NCI-H2196 (cell line): Measurements from ENCODE around the gene PIN1.
A peak's percentile ranks its signal among the peaks of the same experiment; 100 is the strongest.

Source experiments
- DNase-seq: peaks from one replicate; lab custom pipeline; 2025; ENCODE audit not compliant: unreplicated experiment; lab: John Stamatoyannopoulos, UW

Gene PIN1

DNA sequence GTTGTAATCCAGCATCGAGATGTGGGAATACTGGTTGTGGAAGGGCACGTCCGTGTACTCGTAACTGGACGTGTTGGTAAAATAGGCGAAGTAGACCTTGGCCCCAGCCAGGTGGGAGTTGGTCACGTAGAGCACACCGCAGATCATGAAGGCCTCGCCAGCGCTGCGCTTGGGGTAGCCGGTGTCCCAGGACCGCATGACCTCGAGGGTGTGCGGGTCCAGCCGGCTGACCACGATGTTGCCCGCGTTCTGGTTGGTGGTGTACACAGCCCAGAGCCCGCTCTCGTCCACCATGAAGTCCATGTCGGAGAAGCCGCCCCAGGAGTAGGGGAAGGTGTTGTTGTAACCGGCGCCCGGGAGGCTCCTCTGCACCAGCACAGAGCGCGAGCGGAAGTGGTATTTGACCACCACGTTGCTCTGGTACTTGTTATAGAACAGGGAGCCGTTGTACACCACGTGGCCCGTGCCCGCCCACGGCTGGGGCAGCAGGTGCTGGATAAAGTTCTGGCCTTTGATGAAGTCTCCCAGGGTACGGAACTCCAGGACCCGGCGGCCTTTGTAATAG, 19.2 kb downstream of the PIN1 start:
- DNase-seq, result no peak

DNA sequence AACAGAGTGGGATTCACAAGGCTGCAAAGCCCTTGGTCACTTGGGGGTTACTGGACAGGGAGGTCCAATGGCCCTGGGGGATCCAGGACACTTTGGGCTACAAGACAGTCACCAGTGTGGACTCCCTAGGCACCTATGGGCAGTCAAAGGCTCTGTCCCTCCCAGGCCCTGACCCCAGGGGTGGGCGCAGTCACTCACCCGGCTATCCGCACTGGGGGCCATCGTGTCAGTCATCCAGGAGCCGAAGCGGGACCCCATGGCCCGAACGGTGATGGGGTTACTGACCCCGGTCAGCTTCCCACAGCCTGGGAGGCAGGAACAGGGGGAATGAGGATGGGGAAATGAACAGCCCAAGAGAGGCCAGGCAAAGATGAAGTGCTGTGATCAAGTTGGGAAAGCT, 21.5 kb downstream of the PIN1 start:
- no peak for DNase-seq

DNA sequence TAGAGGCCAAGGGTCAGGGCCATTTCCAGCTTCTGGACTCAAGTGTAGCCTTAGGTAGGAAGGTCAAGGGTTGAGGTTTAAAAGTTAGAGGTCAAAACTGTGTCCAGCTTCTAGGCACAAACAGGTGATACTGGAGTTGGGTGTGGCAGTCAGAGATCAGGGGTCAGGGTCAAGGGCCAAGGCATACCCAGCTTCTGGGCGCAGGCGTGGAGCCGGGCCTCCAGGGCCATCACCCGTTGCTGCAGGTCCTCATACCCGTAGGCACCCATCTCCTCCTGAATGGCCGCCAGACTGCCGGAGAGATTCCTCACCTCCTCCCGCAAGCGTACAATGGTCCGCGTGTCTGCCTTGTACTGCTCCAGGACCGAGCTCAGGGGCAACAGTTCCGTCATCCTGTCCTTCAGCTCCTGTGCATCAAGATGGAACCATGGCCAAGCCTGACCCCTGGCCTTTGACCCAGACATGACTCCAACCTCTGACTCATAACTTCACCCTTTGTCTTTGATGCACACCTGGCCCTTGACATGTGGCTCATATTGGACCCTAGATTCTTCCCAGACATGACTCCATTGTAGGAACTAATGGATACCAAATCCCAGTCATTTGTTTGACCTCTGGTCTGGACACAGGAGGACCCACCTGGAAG, 22.1 kb downstream of the PIN1 start:
- DNase-seq, result no peak

DNA sequence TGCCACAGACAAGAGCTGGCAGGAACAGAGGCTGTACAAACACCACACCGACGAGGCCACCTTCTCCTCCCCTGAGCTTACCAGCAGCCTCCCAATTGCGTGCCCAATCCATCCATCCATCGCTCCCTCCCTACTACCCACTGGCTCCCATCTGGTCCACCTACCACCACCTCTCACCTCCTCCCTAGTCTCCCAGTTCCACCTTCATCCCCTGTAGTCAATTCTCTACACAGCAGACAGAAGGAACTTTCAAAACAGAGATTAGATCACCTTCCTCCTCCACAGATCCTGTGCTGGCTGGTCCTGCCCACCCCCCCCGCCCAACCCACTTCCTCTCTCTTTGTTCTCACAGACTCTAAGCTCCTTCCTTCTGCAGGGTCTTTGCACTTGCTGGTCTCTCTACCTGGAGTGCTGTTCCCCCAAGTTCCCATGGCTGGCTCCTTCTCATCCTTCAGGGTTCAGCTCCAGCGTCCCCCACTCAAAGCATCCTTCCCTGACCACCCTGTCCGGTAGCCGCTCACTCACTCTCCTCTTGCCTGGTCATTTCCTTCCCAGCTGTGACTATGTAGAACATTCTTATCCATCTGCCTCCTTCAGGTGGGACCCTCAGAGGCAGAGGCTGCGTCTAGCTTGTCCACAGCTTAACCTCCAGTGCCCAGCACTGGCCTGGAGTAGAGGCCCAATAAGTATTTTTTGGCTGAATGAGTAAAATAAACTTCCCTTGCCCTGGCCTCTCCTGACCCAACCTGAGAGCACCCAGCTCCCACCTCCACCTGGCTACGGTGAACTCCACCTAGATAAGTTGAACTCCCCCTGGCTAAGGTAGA, 23.0 kb downstream of the PIN1 start:
- DNase-seq, result no peak

DNA sequence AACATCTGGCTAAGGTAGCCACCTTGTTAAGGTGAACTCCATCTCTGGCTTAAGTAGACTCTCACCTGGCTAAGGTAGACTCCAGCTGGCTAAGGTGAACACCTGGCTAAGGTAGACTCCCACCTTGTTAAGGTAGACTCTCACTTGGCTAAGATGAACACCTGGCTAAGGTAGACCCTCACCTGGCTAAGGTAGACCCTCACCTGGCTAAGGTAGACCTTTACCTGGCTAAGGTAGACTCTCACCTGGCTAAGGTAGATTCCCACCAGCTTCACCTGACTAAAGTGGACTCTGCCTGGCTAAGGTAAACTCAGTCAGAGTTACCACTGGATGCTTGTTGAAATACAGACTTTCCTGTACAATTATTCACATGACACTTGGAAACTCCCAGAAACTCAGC, 23.6 kb downstream of the PIN1 start:
- no peak for DNase-seq

DNA sequence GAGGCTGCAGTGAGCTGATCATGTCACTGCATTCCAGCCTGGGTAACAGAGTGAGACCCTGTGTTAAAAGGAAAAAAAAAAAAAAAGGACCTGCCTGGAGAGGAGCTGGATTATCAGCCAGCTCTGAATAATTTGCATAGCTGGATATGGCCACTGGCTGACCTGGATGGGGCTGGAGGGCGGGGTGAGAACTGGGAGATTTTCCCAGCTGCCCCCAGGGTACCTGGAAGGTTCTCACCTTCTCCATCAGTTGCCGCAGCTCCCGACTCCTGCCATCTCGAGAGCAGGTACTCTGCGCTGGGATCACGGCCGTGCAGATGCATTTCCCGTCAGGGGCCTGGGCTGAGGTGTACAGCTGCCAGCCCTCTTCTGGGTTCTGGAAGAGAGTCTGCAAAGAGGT, 25.3 kb downstream of the PIN1 start:
- DNase-seq, result no peak

DNA sequence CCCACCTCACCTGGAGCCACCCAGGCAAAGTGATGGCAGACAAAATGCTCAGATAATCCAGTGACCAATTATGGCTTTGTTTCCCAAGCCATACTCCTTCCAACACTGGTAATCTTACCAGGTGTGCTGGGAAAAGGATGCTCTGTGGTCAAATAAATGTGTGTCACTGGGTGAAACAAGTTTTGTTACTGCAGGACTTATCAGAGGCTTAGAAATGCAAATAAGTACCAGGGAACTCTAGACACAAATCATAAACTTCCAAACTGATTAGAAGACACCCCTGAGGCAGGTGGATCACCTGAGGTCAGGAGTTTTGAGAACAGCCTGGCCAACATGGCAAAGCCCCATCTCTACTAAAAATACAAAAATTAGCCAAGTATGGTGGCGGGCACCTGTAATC, 26.4 kb downstream of the PIN1 start:
- no peak for DNase-seq

DNA sequence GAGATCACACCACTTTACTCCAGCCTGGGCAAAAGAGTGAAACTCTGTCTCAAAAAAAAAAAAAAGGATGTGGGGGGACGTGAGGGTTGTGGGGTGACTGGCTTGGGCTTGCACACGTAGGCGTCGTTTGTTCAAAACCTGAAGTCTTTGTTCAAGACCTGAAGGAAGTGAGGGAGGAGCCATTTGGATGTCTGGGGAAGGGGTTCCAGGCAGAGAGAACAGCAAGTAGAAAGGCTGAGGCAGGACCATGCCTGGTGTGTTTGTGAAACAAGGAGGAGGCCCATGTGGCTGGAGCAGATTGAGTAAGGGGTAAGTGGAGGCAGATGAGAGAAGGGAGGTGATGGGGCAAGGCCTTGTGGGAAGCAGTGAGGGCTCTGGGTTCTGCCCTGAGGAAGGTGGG, 27.8 kb downstream of the PIN1 start:
- DNase-seq, result no peak

DNA sequence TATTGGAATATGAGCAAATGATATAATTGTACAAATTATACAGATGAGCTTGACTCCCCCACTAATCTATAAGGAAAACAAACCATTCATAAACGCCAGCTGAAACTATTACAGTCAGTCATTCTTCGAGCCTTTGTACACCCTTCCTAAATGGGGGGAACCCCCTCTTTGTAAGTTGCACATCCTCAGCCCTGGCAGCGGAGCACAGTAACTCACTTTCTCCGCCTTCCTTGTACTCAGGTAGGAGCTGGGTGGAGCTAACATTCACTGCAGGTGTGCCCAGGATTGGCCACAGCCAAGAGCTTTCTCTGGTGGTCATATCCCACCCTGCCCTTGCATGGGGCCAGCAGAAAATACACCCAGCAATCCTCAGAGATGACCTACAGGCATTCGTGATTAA, 28.6 kb downstream of the PIN1 start:
- DNase-seq, result no peak

DNA sequence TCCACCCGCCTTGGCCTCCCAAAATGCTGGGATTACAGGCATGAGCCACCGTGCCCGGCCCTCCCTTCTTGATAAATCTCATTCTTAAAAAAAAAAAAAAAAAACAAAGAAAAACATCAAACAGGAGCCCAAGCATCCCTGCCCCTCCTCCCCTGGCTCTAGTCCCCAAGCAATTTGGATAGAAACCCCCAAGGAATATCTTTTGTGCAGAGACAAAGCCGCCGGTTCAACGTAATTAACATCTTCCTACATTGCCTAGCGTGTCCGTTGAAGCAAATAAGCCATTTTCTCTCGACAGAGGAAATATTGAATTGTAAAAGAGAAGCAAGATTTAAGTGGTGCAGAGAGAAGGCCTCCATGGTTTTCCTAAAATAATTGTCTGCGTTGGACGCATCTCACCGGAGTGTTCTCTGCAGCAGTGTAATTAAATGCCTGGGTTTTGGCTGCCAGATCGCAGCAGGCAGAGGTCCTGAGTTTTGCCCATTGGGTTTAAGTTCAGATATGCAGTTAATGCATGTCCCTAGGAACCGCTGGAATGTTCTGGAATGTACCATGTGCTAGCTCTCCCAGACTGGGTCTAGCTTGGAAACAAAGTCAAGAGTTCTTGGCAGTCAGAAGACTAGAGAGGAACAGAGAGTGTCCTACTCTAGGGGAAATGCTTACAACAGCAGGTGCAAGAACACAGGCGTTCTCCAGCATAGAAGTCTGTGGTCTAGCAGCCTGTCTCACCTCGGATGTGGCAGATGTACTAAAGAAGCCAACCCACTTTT, 30.8 kb downstream of the PIN1 start:
- no peak for DNase-seq

DNA sequence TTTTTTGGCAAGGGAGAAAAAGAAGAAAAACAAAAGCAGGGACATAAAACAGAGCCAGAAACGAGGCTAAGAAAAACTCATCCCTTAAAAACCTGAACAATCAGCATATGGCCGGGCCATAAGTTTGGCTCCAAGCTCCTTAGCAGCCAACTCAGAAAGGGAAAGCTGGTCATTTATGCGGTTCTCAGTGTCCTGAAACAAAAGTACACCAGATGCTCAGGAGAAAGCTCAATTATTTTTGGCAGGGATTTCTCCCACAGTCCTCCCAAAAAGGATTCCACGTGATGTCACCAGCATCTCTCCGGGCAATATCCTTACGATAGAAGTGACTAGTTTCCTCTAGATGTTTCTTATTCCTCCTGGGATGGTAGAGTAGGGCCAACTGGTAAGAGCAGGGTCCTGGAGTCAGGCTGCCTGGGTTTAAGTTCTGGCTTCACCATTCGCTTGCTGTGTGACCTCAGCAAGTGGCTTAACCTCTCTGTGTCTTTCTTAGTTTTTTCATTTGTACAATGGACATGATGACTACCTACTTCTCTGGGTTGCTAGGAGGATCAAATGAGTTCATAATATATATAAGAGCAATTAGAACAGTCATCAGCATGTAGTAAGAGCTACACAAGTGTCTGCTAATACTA, 34.0 kb downstream of the PIN1 start:
- no peak for DNase-seq

DNA sequence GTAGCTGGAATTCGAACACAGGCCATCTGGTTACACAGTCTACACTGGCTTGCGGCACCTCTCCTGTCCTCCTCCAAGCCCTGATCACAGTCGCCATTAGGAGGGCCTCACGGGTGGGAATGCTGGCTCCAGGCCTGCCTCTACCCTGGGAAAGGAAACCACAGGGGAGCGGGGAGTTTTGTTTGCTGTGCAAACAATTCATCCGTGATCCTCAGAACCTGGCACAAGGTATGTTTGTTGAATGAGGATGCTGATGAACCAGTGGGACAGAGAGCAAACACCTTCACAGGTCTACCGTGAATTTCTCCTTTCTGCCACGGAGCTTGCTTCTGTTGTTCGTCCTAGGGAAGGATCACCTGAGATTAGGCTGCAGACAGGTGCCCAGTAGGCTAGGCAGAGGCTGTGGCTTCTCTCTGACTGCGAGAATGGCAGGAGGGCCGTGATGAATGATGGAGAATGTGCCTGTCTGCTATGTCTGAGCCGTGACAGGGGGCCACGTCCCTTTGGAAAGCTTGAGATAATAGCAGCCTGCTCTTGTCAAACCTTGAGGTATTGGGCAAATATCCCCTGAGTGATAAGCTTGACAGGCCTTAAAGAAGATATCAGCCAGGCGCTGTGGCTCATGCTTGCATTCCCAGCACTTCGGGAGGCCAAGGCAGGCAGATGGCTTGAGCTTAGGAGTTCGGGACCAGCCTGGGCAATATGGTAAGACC, 36.7 kb downstream of the PIN1 start:
- peak; percentile 8 for DNase-seq

DNA sequence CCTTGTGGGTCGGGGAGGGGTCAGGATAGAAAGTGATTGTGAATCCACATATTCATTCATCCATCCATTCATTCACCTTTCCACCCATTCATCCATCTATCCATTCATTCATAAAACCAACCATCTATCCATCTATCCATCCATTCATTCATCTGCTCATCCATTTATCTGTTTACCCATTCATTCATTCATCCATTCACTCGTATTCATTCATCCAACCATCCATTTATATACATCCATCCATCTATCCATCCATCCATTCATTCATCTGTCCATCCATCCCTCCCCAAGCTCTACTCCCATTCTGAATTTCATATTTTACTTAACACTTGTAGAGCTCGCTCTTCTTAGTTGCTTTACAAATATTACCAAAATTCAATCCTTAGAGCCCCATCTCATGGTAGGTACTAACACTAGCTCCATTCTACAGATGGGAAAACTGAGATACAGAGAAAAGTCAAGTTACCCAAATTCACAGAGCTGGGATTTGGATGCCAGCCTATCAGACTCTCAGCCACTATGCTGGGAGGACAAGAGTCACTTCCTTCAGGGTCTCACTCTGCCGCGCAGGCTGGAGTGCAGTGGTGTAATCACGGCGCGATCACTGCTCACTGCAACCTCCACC, 37.6 kb downstream of the PIN1 start:
- DNase-seq, result no peak

DNA sequence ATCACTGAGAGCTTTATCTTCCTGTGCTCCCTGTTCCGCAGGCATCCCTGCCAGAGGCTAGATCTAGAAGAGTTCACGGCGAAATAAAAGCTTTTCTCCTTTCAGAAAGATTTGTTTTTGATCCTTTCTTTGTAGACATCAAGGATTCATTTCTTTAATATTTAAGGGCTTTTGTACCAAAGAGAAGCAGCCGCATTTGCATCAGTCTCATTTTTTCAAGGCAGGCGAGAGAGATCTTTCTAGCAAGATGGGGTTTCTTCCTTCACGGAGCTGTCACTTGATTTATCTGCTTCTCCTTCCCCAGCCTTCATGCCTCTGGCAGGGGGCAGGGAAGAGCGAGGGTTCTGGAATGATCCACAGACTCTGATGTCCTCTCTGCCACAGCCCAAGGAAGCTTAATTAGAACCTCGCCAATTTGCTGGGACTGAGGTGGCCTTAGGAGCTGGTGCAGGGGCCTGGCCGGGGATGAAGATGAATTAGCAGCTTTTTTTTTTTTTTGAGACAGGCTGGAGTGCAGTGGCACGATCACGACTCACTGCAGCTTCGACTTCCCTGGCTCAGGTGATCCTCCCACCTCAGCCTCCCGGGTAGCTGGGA, 40.0 kb downstream of the PIN1 start:
- no peak for DNase-seq

DNA sequence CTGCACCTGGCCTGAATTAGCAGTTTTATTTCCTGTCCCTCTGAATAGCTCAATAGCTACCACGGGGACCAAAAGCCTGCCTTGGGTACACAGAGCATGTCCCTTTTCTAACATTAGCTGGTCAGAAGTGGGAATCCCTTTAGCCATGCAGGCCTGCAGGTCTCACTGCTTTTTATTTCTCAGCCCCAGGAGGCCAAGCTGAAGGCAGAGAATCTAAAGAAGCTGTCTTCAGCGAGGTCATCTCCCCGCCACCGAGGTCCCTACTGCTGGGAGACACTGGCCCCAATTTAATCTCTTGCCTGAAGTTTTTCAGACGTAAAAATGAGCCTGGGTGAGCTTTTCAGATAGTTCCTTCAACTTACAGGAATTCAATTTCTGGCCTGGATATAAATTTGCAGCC, 40.7 kb downstream of the PIN1 start:
- no peak for DNase-seq

DNA sequence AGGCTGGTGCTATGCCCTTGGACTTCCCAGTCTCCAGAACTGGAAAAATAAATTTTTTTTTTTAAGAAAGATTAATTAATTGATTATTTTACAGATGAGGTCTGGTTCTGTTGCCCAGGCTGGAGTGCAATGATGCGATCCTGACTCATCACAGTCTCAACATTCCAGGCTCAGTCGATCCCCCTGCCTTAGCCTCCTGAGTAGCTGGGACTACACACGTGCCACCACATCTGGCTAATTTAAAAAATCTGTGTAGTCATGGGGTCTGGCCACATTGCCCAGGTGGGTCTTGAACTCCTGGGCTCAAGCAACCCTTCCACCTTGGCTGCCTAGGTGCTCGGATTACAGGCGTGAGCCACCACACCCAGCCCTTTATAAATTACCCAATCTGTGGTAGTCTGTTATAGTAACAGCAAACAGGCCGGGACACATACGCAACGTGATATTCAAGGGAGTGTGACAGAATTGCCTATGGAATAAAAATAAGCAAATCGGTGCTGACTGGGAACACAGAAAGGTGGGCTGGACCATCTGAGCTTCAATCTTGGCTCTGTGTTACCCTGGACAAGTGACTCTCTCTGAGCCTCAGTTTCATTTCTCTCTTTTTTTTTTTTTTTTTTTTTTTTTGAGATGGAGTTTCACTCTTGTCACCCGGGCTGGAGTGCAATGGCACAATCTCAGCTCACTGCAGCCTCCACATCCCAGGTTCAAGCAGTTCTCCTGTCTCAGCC, 42.8 kb downstream of the PIN1 start:
- DNase-seq, result no peak

DNA sequence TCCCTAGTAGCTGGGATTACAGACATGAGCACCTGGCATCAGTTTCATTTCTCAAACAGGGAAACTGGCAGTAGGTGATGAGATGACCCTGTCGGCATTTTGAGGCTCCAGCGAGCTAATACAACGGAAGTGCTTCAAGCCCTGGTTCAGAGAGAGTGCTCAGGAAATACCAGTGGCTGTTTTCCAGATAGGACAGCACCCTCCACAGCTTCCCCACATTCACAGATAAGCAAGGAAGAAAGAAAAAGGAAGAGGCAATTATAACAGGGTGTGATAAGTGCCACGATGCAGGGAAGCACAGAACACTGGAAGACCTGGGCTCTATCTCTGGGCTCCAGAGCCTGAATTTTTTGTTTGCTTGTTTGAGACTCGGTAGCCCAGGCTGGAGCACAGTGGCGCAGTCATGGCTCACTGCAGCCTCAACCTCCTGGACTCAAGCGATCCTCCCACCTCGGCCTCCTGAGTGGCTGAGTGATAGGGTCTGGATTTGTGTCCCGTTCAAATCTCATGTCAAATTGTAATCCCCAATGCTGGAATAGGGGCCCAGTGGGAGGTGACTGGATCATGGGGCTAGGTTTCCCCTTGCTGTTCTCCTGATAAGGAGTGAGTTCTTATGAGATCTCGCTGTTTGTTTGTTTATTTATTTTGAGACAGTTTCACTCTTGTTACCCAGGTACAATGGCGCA, 43.5 kb downstream of the PIN1 start:
- no peak for DNase-seq

DNA sequence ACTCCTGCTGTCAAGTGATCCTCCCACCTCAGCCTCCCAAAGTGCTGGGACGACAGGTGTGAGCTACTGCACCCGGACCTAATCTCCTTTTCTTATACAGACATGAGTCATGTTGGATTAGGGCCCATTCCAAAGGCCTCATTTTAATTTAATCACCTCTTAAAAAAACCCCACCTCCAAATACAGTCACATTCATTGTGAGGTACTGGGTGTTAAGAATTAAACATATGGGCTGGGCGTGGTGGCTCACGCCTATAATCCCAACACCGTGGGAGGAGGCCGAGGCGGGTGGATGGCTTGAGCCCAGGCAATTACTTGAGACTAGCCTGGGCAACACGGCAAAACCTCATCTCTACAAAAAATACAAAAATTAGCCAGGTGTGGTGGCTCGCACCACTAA, 46.6 kb downstream of the PIN1 start:
- no peak for DNase-seq
